NCI-H1436 (cell line): ENCODE results near the gene LSP1.
"Not testable (repeated sequence)": the region's sequence is repeated elsewhere in the genome, so short reads cannot be mapped to it uniquely, and the experiment has no call there.

Source experiments
- DNase-seq: peaks from one replicate; lab custom pipeline; 2025; lab: John Stamatoyannopoulos, UW

The LSP1 gene

DNA sequence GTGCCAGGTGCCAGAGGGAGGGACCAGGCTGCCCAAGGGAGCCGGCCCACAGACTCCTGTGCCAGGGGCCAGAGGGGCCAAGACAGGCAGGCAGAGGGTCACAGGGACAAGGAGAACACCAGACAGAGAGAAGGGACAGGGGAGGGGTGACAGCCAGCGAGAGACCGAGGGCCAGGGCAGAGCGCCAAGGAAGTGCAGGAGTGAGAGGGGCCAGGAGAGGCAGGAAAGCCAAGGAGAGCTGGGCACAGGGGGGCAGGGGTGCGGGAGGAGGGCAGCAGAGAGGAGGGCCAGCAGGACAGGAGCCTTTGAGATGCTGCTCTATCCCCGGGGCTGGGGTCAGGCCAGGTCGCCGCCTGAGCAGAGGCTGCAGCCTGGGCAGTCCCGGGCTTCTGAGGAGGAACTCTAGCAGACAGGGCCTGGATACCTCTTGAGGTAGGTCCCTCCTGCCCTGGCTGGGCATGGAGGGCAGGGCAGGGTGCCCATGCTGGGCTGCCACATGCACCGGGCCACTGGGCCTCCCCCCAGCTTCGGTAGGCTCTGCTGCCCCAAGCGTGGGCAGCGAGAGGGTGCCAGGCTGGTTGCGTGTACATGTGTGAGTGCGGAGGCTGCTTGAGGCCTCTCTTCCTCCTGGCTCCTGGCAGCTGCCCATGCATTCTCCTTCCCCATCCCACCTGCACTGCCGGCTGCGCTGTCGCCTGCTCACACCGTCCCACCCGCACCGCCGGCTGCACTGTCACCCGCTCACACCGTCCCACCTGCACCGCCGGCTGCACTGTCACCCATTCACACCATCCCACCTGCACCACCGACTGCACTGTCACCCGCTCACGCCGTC, 12.2 kb downstream of the LSP1 start:
- no peak for DNase-seq

DNA sequence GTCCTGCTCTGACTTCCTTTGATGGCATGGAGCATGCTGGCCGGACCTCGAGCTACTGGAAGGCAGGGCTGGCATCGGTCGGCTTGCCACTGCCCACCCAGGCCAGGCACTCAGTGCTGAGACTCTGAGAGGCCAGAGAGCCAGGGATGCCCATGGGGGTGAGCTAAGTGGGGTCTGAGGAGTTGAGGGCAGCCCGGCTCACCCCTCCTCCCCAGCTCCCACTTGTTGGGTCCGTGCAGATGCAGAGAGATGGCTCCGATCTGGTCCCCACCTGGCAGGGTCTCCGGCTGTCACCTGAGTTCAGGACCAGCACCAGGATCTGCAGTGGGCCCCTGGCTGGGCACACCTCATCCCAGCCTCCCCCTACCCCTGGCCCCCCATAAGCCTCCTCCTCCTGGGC, 13.3 kb downstream of the LSP1 start:
- no peak for DNase-seq

DNA sequence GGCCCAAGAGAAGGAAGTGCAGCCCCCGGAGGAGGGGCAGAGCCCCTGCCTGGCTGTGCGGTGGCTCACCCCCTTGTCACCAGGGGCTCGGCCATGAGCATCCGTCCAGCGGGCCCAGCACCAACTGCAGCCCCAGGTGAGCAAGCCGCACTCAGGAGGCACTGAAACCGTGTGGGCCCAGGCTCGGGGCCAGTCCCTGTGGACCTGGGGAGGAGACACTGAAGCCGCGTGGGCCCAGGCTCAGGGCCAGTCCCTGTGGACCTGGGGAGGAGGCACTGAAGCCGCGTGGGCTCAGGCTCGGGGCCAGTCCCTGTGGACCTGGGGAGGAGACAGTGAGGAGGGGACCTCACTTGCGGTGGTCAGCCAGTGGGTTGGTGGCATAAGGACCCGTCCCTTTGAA, 13.9 kb downstream of the LSP1 start:
- DNase-seq: no peak

DNA sequence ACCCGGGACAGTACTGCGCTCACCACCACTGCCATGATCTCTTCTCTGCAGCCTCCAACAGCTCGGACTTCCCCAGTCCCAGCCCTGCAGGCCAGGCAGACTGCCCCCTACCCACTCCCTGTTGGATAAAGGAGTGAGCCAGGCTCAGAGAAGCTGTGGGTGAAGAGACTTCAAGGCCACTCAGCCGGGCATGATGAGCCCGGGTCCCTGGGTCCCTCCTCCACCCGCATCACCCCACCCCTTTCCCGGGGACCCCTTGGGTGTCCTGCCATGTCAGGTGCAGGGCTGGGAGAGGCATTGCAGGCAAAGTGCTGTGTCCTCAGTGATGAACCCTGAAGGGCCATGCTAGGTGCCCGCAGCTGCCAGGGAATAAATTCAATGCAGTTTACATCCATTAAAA, 14.5 kb downstream of the LSP1 start:
- no peak for DNase-seq

DNA sequence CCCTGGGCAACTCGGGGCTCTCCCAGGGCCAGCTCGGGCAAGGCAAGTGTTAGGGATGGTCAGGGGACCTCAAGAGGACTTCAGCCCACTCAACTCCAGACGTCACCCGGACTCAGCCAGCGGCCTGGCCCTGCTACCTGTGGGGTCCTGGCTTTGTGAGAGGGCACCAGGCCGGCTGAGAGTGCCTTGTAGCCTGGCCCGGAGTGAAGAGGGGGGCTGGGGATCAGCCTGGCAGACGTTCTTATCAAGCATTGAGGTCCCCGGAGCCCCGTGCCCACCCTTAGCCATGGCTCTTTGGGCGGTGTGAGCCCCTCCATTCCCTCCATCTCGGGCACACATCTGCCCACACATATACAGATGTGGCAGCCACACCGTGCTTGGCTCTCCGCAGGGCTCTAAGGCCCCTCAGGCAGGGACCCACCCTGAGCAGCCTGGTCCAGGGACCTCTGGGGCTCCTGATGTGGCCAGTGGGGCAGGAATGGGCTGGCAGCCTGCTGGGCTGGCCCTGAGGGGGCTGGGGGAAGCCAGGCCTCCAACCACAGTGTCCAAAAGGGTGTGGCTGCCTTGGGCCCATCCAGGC, 15.3 kb downstream of the LSP1 start:
- no peak for DNase-seq

DNA sequence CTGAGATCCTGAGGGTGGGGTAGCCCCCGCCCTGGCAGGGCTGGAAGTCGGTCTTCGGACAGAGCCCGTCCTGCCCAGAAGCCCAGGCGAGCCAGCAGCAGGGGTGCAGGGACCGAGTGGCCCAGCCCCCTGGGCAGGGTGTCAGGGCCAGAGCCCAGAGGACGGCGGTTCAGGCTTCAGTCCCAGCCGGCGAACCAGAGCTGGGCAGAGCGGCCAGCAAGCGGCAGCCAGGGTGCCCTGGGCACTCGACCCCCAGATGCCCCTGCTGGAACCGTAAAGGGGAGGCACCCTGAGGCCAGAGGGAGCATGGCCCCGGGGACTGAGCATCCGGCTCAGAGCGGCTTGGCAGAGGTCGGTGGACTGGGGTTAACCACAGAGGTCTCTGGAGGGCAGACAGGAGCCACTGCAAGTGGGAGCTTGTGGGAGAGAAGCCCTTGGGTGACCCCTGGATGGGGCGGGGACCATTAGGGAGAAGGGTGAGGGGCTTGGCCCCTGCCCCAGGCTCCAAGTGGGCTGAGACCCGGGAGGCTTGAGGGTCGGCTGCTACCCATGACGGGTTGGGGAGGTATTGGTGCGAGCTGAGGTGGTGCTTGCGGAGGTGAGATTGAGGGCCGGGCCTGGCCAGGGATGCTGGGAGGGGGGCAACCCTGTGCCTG, 15.9 kb downstream of the LSP1 start:
- DNase-seq: no peak

DNA sequence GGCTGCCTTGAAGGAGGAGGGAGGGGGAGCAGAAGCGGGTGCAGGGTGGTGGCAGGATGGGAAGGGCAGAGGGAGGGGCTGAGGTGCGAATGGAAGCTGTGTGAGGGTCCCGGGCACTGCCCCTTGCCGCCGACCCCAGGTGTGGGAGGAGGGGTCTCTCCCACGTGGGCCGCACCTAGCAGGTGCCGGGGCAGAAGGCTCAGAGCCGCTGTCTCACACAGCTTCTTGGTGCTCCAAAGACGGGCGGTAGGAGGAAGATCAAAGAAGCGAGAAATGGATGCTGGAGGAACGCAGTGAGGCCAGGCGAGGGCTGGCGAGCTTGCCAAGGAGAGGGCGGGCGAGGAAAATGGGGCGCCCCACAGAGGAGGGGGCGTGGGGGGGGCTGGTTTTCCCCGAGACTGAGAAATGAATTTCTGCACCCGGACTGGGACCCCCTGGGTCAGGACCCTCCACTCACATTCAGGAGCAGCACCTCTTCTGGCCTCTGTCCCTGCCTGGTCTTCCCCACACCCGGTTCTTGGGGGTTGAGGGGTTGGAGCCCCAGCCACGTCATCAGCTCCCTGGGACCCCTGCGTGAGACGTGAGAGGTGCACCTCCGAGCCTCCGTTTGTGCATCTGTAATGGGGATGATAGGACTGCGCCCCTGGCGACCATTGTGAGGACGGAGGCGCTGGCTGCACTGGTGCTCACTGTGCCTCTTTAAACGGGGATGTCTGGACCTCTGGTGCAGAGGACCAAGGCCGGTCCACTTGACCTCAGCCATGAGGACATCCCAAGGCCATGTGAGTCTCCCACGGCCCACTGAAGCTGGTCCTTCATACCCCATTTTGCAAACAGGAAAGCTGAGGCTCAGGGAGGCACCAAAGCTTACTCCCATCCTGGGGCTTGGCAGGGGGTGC, 16.8 kb downstream of the LSP1 start:
- no peak for DNase-seq

DNA sequence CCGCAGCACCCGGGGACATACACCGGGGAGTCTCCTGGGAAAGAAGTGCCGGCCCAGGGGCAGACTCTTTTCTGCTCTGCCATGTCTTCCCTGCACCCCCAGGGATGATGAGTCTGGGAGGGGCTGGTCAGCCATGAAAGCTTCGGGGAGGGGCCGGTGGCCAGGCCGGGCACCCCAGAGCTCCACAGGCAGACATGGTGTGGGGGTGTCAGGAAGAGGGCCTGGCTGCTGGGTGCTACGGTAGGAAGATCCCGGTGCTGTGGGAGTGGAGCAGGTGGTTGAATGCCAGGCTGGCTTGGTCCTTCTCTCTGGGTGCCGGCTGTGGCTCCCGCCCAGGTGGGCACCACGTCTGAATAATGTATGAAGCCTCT, 17.4 kb downstream of the LSP1 start:
- DNase-seq: no peak

DNA sequence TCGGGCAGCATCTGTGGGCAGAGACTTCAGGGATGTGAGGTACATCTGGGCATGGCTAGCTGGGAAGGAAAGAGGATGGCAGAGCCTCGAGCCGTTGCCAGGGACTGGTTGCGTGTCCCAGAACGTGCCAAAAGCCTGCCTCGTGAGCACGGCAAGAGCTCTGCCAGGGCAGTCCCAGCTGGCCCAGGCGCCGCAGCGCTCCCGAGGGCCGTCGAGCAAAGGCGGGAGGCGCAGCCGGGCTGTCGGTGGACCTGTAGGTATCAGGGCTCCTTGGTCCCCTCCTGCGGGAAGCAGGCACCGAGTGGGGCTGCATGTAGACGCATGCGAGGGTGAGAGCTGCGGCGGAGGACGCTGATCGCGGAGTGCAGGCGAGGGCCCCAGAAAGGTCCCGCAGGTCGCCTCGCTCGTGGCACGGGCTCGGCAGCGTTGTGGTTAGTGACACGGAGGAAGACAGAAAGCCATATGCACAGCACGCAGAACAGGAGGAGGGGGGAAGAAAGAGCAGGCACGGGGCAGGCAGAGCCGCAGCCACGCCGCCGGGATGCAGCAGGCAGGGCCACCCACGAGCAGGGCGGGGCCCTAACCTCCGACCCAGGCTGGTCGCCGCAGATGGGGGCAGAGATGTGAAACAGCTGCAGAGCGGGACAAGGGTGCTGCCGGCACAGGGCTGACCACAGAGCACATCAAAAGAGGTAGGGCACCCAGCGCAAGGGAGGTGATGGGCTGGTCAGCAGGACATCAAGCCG, 18.0 kb downstream of the LSP1 start:
- no peak for DNase-seq

DNA sequence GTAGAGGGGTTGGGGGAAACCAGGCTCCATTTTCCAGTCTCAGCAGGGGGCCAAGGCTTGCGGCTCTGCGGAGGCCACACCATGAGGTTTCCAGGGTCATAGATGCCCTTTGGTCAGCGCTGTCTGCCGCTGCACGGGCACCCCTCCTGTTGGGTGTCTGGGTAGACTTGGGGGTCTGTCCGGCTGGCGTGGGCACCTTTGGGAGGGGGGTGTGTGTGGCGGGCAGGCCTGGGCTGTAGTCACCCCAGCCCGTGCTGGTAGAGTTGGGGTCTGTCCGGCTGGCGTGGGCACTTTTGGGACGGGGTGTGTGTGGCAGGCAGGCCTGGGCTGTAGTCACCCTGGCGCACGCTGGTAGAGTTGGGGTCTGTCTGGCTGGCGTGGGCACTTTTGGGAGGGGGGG, 18.6 kb downstream of the LSP1 start:
- DNase-seq: no peak

DNA sequence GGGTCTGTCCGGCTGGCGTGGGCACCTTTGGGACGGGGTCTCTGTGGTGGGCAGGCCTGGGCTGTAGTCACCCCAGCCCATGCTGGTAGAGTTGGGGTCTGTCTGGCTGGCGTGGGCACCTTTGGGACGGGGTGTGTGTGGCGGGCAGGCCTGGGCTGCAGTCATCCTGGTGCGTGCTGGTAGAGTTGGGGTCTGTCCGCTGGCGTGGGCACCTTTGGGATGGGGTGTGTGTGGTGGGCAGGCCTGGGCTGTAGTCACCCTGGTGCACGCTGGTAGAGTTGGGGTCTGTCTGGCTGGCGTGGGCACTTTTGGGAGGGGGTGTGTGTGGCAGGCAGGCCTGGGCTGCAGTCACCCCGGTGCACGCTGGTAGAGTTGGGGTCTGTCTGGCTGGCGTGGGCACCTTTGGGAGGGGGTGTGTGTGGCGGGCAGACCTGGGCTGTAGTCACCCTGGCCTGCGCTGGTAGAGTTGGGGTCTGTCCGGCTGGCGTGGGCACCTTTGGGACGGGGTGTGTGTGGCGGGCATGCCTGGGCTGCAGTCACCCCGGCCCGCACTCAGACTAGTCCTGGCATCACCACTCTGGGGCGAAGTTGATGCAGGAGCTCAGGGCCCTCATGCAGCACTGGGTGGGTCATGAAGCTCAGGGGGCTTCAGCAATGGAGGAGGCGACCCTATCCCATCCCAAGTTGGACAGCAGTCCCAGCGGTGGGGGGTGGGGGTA, 19.5 kb downstream of the LSP1 start:
- no peak for DNase-seq

DNA sequence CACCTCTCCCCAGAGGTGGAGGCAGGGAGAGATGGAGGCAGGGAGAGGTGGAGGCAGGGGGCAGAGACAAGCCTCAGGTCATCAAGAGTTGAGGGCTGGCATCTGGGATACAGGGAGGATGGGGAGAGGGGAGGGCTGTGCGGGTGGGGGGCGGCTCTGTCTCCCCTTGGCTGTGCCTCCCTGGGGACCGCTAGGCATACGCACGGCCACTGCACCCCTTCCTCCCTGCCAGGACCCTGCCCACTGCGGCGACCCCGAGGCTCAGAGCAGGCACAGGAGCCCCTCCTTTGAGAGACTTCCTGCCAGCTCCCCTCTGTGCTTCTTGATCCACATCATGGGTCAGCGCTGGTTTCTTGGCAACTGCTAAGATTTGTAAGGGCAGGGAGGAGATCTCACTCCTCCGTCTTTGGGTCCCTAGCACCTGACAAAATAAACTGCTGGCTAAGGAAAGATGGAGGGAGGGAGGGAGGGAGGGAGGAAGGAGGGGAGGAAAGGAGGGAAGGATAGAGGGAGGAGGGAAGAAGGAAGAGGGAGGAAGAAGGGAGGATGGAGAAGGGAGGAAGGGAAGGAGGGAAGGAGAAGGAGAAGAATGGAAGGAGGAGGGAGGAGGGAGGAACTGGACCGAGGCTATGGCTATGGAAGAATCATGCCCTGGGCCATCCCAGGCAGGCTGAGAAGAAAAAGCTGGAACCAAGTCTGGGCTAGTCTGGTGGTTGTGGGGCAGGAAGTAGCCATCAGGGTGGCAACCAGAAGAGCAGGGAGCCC, 20.3 kb downstream of the LSP1 start:
- DNase-seq: no peak

DNA sequence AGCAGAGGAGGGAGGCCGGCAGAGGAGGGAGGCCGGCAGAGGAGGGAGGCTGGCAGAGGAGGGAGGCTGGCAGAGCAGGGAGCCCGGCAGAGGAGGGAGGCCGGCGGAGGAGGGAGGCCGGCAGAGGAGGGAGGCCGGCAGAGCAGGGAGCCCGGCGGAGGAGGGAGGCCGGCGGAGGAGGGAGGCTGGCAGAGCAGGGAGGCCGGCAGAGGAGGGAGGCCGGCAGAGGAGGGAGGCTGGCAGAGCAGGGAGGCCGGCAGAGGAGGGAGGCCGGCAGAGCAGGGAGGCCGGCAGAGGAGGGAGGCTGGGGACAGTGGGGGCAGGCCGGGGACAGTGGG, 20.9 kb downstream of the LSP1 start:
- DNase-seq: not testable (repeated sequence)

DNA sequence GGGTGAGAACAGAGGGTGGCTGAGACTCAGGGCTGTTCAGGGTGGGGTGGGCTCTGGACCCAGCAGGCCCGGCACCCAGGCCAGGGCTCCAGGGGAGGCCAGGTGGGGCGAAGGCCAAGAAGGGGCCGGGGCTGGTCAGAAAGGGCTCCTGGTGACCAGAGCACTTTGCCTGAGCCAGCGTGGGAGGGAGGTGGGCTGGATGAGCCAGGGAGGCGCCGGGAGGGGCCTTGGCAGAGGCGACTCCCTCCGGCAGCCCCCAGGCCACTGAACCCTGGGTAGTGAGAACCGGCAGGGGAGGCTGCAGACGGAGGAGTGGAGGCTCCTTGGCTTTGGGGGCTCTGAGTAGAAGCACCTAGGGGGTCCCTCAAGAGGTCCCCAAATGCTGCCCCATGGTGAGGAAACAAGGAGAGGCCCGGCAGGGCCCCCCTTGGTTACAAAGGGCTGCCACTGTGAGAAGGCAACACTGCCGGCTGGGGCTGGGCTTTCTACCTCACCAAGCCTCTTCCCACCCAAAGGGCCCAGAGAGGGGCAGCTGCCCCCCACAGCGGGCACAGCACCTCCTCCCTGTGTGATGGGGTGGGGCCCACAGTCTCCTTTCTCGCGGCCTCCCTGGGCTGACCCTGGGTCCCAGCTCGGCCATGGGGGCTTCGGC, 21.7 kb downstream of the LSP1 start:
- not testable (repeated sequence) for DNase-seq

DNA sequence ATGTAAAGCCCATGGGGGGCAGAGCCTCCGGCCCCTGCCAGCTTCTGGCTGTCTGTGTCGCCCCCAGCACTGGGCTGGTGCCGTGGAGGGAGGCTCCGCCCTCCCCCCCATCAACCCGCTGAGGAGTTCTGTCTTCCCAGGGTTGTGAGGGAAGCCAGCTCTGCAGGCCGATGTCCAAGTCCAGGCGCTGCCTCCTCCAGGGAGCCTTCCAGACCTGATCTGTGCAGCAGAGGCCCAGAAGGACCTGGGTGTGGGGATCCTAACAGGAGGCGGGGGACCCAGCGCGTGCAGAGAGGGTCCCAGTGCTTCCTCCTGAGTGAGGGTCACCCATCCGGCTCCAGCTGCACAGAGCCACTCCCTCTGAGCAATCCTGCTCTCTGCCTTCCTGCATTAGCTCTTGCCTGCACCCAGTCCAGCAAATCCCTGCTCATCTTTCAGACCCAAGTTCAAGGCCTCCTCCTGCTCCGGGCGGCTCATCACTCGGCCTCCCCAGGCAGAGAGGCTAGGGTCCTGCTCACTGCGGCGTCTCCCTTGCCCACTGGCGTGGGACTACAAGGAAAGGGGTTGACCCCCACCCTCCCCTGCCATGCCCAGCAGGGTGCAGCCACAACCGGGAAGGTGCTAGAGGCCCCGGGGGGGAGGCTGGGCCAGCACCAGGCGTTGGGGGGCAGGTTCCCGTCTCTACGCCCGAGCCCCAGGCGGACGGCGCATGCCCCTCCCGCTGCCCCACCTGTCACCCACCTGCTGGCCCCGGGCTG, 22.4 kb downstream of the LSP1 start:
- no peak for DNase-seq

DNA sequence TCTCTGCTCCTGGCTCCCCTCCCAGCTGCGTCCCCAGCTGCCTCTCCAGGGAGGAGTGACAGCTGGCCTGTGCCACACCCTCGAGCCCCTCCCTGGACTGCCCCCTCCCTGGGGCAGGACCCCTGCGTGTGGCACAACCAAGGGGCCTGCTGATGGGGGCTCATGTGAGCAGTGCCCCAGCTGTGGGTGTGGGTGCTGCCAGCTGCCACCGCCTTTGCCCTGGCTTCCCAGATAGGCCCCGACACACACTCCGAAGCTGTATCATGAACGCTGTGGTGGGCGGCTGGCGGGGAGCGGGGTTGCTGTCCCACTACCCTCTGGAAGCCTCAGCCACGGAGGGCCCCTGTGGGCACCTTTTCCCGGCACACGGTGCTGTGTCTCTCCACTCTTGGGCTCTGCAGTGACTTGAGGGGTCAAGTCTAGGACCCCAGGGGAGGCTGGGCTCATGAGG, 23.0 kb downstream of the LSP1 start:
- not testable (repeated sequence) for DNase-seq

DNA sequence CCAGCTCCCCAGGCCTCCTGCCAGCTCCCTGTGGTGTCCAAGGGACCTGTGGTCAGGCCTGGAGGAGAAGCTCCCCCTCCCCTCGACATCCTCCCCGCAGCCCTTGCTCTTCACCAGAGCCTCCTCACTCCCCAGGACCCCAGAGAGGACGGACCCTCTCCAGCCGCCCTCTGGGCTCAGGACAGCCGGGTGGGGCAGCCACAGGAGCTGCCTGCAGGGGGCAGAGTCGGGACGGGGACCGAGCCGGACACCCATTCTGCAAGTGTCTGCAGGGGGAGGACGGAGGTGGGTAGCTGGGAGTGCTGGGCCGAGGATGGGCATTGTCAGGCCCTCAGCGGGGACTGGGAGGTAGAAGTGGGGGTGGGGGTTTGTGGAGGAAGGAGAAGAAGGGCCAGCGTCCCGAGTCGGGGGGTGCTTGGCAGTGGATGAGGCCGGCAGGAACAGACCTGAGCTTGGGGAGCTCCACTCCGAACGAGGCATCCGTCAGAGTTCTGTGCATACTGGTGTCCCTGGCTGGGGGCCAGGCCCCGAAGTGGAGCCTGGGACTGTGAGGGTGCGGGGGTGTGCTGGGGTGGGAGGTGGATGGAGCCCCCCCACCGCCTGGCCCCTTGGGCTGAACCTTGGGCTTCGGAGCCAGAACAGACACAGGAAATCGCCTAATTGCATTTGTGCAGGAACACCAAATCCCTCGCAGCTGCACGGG, 23.6 kb downstream of the LSP1 start:
- no peak for DNase-seq
